ES-I3 (cell line): ENCODE measurements around the gene PHYKPL.
"Not testable (repeated sequence)": the region's sequence is repeated elsewhere in the genome, so short reads cannot be mapped to it uniquely, and the experiment has no call there.

ENCODE experiments used
- H3K36me3 ChIP-seq: 2 replicates; pipeline ENCODE4 v1.6.1; 2013; ENCODE audit warnings: mild to moderate bottlenecking, low read length, control low read depth, moderate library complexity; ENCODE audit not compliant: insufficient read depth
- H3K4me1 ChIP-seq: 2 replicates; pipeline ENCODE4 v1.6.1; 2013; ENCODE audit warnings: mild to moderate bottlenecking, control low read depth, low read length; ENCODE audit not compliant: insufficient read depth
- H3K9ac ChIP-seq: 2 replicates; pipeline ENCODE4 v1.6.1; 2013; ENCODE audit warnings: low read depth, mild to moderate bottlenecking, low read length, moderate library complexity
- H3K9me3 ChIP-seq: 2 replicates; pipeline ENCODE4 v1.6.1; 2013; ENCODE audit warnings: mild to moderate bottlenecking, low read length, moderate library complexity; ENCODE audit not compliant: control insufficient read depth, insufficient read depth

PHYKPL gene

GRCh38 chr5:178250263-178250662 lies 17.7 kb upstream of the PHYKPL start:
- H3K9ac ChIP-seq, result no peak overlapping the region
- H3K9me3 ChIP-seq, result no peaks in the 10 kb centered on the region
- no peaks in the 10 kb centered on the region for H3K4me1 ChIP-seq
- no peaks in the 10 kb centered on the region for H3K36me3 ChIP-seq

- Histone ChIP-seq H3K4me1 (no peaks in the 10 kb centered on the region), H3K9me3 (no peaks in the 10 kb centered on the region), H3K36me3 (no peaks in the 10 kb centered on the region), H3K9ac (no peak overlapping the region)
Observed at GRCh38 chr5:178249191-178249989, 16.8 kb upstream of the PHYKPL start.

- Histone ChIP-seq H3K9ac (no peak overlapping the region), H3K36me3 (no peaks in the 10 kb centered on the region)
Observed at GRCh38 chr5:178248750-178249149, 16.1 kb upstream of the PHYKPL start.

GRCh38 chr5:178247481-178248456 lies 15.2 kb upstream of the PHYKPL start:
- H3K9me3 ChIP-seq, result no peaks in the 10 kb centered on the region
- H3K36me3 ChIP-seq, result no peaks in the 10 kb centered on the region
- no peak overlapping the region for H3K9ac ChIP-seq
- H3K4me1 ChIP-seq, result no peaks in the 10 kb centered on the region

More at GRCh38 chr5:178248750-178249149, 16.1 kb upstream of the PHYKPL start:
- Histone ChIP-seq H3K9me3 (no peaks in the 10 kb centered on the region), H3K4me1 (no peaks in the 10 kb centered on the region)

GRCh38 chr5:178246624-178247279 lies 14.2 kb upstream of the PHYKPL start:
- H3K9ac ChIP-seq, result no peak overlapping the region
- H3K36me3 ChIP-seq, result no peaks in the 10 kb centered on the region
- no peaks in the 10 kb centered on the region for H3K4me1 ChIP-seq
- H3K9me3 ChIP-seq, result no peaks in the 10 kb centered on the region

- Histone ChIP-seq H3K9me3 (no peaks in the 10 kb centered on the region), H3K9ac (no peak overlapping the region), H3K4me1 (no peaks in the 10 kb centered on the region), H3K36me3 (no peaks in the 10 kb centered on the region)
Observed at GRCh38 chr5:178245389-178245788, 12.8 kb upstream of the PHYKPL start.

GRCh38 chr5:178244576-178244975 lies 12.0 kb upstream of the PHYKPL start:
- Histone ChIP-seq H3K4me1 (no peaks in the 10 kb centered on the region), H3K9me3 (no peaks in the 10 kb centered on the region), H3K9ac (no peak overlapping the region), H3K36me3 (no peaks in the 10 kb centered on the region)

- Histone ChIP-seq H3K36me3 (no peaks in the 10 kb centered on the region), H3K4me1 (peaks cover 4% of the 10 kb centered on the region; the same call in 1 of the 2 replicates), H3K9ac (no peak overlapping the region), H3K9me3 (no peaks in the 10 kb centered on the region)
Observed at GRCh38 chr5:178242416-178242815, 9.8 kb upstream of the PHYKPL start.

- no peaks in the 10 kb centered on the region for H3K36me3 ChIP-seq
- H3K4me1 ChIP-seq, result peaks cover 4% of the 10 kb centered on the region; the same call in 1 of the 2 replicates
- H3K9ac ChIP-seq, result no peak overlapping the region
- H3K9me3 ChIP-seq, result no peaks in the 10 kb centered on the region
Observed at GRCh38 chr5:178241688-178242231, 9.2 kb upstream of the PHYKPL start.

GRCh38 chr5:178241231-178241663 lies 8.6 kb upstream of the PHYKPL start:
- Histone ChIP-seq H3K9me3 (no peaks in the 10 kb centered on the region), H3K9ac (no peak overlapping the region), H3K4me1 (peaks cover 4% of the 10 kb centered on the region; the same call in 1 of the 2 replicates), H3K36me3 (no peaks in the 10 kb centered on the region)

- Histone ChIP-seq H3K9me3 (no peaks in the 10 kb centered on the region), H3K4me1 (peaks cover 4% of the 10 kb centered on the region; the same call in 1 of the 2 replicates), H3K9ac (no peak overlapping the region), H3K36me3 (no peaks in the 10 kb centered on the region)
Observed at GRCh38 chr5:178240766-178241165, 8.2 kb upstream of the PHYKPL start.

- Histone ChIP-seq H3K9me3 (no peaks in the 10 kb centered on the region), H3K9ac (no peak overlapping the region), H3K36me3 (no peaks in the 10 kb centered on the region), H3K4me1 (peaks cover 4% of the 10 kb centered on the region; the same call in 1 of the 2 replicates)
Observed at GRCh38 chr5:178240341-178240741, 7.7 kb upstream of the PHYKPL start.

GRCh38 chr5:178239626-178240301 lies 7.2 kb upstream of the PHYKPL start:
- not testable (repeated sequence) for H3K4me1 ChIP-seq, H3K9me3 ChIP-seq, H3K36me3 ChIP-seq, H3K9ac ChIP-seq
